Measurements from ENCODE around the gene OPA3. TPM values are rescaled to one million over a fixed set of nuclear protein-coding genes. Genes with fewer than 3 reads are reported as not detected.
A peak's percentile ranks its signal among the peaks of the same experiment; 100 is the strongest.

Gene OPA3
- total RNA-seq, 1 donor from 2014 or later = 6.6 TPM

DNA sequence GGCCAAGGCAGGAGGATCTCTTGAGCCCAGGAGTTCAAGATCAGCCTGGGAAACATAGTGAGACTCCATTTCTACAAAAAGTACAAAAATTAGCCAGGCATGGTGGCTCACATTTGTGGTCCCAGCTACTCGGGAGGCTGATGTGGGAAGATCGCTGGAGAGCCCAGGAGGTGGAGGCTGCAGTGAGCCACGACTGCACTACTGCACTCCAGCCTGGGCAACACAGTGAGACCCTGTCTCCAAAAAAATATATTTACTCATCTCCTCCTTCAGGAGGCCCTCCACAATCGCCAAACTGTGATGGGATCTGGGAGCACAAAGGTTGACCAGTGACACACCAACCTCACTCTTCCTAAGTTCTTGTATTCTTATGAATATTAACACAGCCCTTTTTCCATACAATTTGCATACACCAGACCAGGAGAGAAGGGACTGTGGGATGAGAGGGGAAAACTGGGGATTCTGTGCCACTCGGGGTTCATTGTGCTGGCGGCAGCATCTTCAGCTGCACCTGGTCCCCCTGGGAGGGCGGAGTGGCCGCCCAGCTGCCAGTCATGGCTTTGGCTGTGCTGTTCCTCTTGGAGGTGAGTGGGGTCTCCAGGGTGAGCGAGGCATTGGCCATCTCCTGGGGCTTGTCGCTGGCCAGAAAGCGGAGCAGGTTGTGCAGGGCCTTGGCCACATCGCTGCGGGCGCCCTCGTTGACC is 5.8 kb upstream of the OPA3 start:
- Histone ChIP-seq H3K27ac (no peak overlapping the region), H3K36me3 (no peaks in the 10 kb centered on the region), H3K9me3 (no peaks in the 10 kb centered on the region), H3K4me3 (no peak overlapping the region), H3K27me3 (no peaks in the 10 kb centered on the region), H3K4me1 (peaks cover 2% of the 10 kb centered on the region)
- no peak for DNase-seq (ENCODE audit: extremely low spot score in 2 of 2)
- intact Hi-C loops (cut with DNase I) = no loop called here
- TF ChIP-seq POLR2AphosphoS5 (IDR thresholded peaks at IDR 0.05; ENCODE audit: insufficient read depth in 1 of 2, low read depth in 1 of 2) = no peak

- no peaks in the 10 kb centered on the region for H3K36me3 ChIP-seq
- TF ChIP-seq, protein P1, sequence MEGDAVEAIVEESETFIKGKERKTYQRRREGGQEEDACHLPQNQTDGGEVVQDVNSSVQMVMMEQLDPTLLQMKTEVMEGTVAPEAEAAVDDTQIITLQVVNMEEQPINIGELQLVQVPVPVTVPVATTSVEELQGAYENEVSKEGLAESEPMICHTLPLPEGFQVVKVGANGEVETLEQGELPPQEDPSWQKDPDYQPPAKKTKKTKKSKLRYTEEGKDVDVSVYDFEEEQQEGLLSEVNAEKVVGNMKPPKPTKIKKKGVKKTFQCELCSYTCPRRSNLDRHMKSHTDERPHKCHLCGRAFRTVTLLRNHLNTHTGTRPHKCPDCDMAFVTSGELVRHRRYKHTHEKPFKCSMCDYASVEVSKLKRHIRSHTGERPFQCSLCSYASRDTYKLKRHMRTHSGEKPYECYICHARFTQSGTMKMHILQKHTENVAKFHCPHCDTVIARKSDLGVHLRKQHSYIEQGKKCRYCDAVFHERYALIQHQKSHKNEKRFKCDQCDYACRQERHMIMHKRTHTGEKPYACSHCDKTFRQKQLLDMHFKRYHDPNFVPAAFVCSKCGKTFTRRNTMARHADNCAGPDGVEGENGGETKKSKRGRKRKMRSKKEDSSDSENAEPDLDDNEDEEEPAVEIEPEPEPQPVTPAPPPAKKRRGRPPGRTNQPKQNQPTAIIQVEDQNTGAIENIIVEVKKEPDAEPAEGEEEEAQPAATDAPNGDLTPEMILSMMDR (IDR thresholded peaks at IDR 0.05) = no peak
- no peak for TF ChIP-seq POLR2A (IDR thresholded peaks at IDR 0.05)
- TF ChIP-seq POLR2AphosphoS5 (IDR thresholded peaks at IDR 0.05; ENCODE audit: insufficient read depth in 1 of 2, low read depth in 1 of 2) = no peak
- no peaks in the 10 kb centered on the region for H3K27me3 ChIP-seq
- H3K27ac ChIP-seq = no peak overlapping the region
- H3K4me1 ChIP-seq = peaks cover 7% of the 10 kb centered on the region
- intact Hi-C loops (cut with DNase I) = no loop called here
- no peak overlapping the region for H3K4me3 ChIP-seq
- DNase-seq (ENCODE audit: extremely low spot score in 2 of 2) = no peak
- H3K9me3 ChIP-seq = no peaks in the 10 kb centered on the region
These were observed 5.2 kb upstream of the OPA3 start for GRCh38 chr19:45589768-45590167.

GRCh38 chr19:45587873-45588272 is 3.3 kb upstream of the OPA3 start:
- intact Hi-C loops (cut with DNase I) = no loop called here
- DNase-seq (ENCODE audit: extremely low spot score in 2 of 2) = no peak
- Histone ChIP-seq H3K36me3 (no peaks in the 10 kb centered on the region), H3K9me3 (no peaks in the 10 kb centered on the region), H3K27me3 (no peaks in the 10 kb centered on the region), H3K27ac (no peak overlapping the region), H3K4me1 (peaks cover 15% of the 10 kb centered on the region), H3K4me3 (no peak overlapping the region)
- no peak for TF ChIP-seq POLR2AphosphoS5 (IDR thresholded peaks at IDR 0.05; ENCODE audit: insufficient read depth in 1 of 2, low read depth in 1 of 2)
- TF ChIP-seq POLR2A (IDR thresholded peaks at IDR 0.05) = no peak
- TF ChIP-seq, protein P1 (IDR thresholded peaks at IDR 0.05) = no peak

DNA sequence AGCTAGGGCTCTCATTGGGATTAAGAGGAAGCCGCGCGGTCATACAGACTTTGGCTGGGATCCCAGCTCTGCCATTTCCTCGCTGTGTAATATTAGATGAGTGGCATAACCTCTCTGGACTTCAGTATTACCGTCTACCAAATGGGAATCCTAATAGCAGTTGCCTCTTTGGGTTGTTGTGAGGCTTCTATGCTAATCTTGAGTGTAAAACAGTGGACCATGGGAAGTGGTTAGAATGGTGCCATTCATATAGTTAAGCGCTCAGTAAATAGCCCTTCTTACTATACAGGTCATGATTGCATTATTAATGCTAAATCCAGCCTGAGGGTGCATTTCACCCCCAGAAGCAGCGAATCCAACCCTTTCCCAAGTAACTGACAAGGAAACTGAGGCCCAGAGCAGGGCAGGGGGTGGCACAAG is 566 bp upstream of the OPA3 start:
- TF ChIP-seq, protein P1 (IDR thresholded peaks at IDR 0.05) = no peak
- TF ChIP-seq POLR2A (IDR thresholded peaks at IDR 0.05) (no peak), POLR2AphosphoS5 (IDR thresholded peaks at IDR 0.05; ENCODE audit: insufficient read depth in 1 of 2, low read depth in 1 of 2) (no peak)
- intact Hi-C loops (cut with DNase I) = no loop called here
- Histone ChIP-seq H3K27me3 (no peaks in the 10 kb centered on the region), H3K36me3 (no peaks in the 10 kb centered on the region), H3K27ac (peak overlapping the region; percentile 97), H3K4me3 (peak overlapping the region; percentile 45 to 64), H3K9me3 (no peaks in the 10 kb centered on the region), H3K4me1 (peaks cover 15% of the 10 kb centered on the region)
- DNase-seq (ENCODE audit: extremely low spot score in 2 of 2) = no peak

- Histone ChIP-seq H3K27ac (no peak overlapping the region), H3K27me3 (no peaks in the 10 kb centered on the region), H3K4me1 (peaks cover 39% of the 10 kb centered on the region), H3K9me3 (no peaks in the 10 kb centered on the region), H3K36me3 (no peaks in the 10 kb centered on the region), H3K4me3 (no peak overlapping the region)
- no peak for DNase-seq (ENCODE audit: extremely low spot score in 2 of 2)
- intact Hi-C loops (cut with DNase I) = no loop called here
- TF ChIP-seq POLR2AphosphoS5 (IDR thresholded peaks at IDR 0.05; ENCODE audit: insufficient read depth in 1 of 2, low read depth in 1 of 2) (no peak), POLR2A (IDR thresholded peaks at IDR 0.05) (no peak)
- TF ChIP-seq, protein P1 (IDR thresholded peaks at IDR 0.05) = no peak
These were observed 3.0 kb downstream of the OPA3 start for GRCh38 chr19:45581576-45581975.
